Lower leg skin (tissue), 3 donors: ENCODE results near the gene EIF6.

Experiments
- CTCF ChIP-seq, 3 donors: fragments of 450-650 bp; IDR thresholded peaks; one replicate each; pipeline ENCODE4 v1.5.1; 2016; ENCODE audit warnings: antibody characterized with exemption in 3 of 3, mild to moderate bottlenecking in 3 of 3, moderate library complexity in 2 of 3
- POLR2A ChIP-seq, 2 donors: fragments of 450-650 bp; IDR thresholded peaks; one replicate each; pipeline ENCODE4 v1.6.1; 2016 to 2017; ENCODE audit warnings: antibody characterized with exemption in 2 of 2, mild to moderate bottlenecking in 1 of 2, moderate library complexity in 1 of 2

- TF ChIP-seq POLR2A (IDR thresholded peaks at IDR 0.05) (no peak), CTCF (IDR thresholded peaks at IDR 0.05) (no peak)
Observed at GRCh38 chr20:35319871-35320197, 35.3 kb upstream of the EIF6 start.
